Body of pancreas (tissue), 4 donors: ENCODE data around the gene DNAH3.

ENCODE experiments used
- CTCF ChIP-seq, 7 experiments: fragments of 450-650 bp in 4 of 7; fragments of 200-600 bp in 3 of 7; sonication (generic) in 3 of 7; IDR thresholded peaks; one replicate each; pipeline ENCODE4 v1.5.1; 2016 to 2019; ENCODE audit warnings: antibody characterized with exemption in 7 of 7
- POLR2A ChIP-seq, 3 donors: fragments of 450-650 bp; IDR thresholded peaks; one replicate each; pipeline ENCODE4 v1.6.1; 2016; ENCODE audit warnings: antibody characterized with exemption in 3 of 3, mild to moderate bottlenecking in 2 of 3

- TF ChIP-seq CTCF (IDR thresholded peaks at IDR 0.05), result no peak
- no peak for TF ChIP-seq POLR2A (IDR thresholded peaks at IDR 0.05)
Observed at GRCh38 chr16:21179983-21180365, 29.3 kb upstream of the DNAH3 start.
